HG02938 (cell line): ENCODE measurements around the gene TBXA2R.
"Not testable (repeated sequence)": the region's sequence is repeated elsewhere in the genome, so short reads cannot be mapped to it uniquely, and the experiment has no call there.

Experiments used
- ATAC-seq: cut with Tn5 transposase; IDR thresholded peaks from one replicate; pipeline ENCODE4 v1.9.1; 2021; ENCODE audit warnings: mild to moderate bottlenecking, moderate library complexity; ENCODE audit not compliant: unreplicated experiment

The TBXA2R gene

DNA sequence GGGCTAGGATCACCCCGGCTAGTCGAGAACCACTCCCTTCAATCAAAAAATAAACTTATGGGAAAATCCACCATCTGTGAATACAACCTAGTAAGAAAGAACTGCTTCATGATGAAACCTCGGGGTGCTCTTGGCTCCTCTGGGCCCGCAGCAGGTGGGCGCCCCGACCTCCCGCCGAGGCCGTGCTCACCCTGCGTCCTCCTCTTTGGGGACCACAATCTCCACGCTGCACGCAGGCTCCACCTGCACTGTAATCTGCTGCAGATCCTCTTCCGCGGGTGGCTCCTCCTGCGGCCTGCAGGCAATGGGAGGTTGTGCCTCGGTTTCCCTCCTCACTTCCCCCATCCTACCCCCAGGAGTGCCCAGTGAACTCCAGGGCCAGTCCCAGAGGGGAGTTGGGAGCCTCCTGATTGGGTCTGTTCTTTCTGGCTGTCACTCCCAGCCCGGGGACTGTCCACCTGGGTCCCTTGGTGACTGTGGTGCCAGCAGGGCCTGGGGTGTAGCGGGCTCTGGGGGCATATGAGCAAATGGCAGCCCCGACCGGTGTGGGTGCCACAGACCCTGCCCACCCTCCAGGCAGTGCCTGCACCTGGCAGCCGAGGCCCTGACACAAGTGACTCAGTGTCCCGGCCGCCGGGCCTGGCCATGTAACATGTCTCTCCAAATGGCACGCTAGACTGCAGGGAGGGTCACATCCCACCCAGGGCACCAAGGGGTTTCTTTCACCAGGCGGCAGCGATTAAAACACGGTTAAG is 35.0 kb upstream of the TBXA2R start:
- ATAC-seq: no peak

DNA sequence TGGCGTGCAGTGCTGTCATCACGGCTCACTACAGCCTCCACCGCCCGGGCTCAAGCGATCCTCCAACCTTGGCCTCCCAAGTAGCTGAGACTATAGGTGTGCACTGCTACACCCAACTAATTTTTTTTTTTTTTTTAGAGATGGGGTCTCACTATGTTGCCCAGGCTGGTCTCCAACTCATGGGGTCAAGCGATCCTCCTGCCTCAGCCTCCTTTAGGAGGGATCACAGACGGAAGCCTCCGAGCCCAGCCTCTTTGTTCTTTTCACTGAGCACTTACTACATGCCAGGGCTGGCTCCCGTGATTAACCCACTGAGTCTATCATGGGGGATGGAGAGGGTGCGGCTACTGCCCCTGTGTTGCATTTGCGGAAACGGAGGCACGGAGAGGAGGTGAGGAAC is 32.8 kb upstream of the TBXA2R start:
- ATAC-seq: no peak

DNA sequence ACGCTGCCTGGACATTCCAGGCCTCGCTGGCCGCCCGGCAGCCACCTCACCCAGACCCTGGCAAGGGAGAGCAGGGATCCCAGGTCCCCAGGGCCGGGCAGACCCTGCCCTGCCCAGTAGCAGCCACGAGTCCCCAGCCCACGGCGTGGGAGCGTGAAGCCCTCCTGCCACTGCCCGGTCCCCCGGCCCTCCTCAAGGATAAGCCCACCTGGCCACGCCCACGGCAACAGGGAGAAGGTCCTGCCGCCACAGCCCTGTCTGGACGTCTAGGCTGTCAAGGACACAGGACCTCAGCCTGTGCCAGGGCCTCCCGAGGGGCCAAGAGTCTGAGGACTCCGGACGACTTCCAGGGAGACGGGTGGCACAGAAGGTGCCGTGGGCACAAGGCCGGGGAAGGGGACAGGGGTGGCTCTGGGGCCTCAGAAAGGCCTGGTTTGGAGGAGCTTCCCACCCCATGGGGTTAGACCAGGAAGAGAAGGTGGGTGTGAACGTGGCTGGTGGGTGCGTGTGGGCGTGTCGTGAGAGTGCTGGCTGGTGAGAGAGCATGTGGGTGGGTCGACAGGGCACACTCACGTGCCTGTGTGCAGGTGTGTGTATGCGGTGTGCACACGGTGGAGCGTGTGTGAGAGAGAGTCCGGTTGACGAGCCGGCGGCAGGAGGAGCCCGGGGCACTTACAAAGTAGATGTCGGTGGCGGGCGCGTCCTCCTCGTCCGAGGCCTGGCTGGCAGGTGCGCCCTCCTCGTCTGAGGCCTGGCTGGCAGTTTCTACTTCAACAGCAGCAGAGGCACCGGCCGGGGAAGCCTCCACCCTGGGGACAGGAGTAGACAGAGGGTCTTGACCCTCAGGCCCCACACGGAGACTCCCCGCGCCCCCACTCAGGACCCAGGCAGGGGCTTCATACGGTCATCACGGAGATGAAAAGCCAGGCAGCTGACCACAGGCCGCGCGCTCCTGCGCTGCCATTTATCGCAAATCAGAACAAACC is 31.8 kb upstream of the TBXA2R start:
- ATAC-seq: no peak

DNA sequence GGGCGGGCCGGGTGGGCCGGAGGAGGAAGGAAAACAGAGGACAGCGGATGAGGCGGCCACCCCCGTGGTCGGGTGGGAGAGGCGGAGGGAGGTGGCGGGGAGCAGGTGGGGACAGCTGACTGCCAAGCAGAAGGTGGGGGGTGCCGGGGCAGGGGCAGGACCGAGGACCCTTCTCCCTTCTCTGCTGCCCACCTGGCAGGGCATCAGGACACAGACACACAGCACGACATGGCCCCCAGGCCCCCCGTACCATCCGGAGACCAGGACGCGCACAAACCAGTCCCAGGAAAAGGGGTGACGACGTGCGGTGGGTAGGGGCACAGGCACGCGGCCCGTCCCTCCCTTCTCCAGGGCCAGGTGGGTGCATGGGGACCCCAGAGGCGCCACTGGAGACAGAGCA is 30.9 kb upstream of the TBXA2R start:
- ATAC-seq: no peak

DNA sequence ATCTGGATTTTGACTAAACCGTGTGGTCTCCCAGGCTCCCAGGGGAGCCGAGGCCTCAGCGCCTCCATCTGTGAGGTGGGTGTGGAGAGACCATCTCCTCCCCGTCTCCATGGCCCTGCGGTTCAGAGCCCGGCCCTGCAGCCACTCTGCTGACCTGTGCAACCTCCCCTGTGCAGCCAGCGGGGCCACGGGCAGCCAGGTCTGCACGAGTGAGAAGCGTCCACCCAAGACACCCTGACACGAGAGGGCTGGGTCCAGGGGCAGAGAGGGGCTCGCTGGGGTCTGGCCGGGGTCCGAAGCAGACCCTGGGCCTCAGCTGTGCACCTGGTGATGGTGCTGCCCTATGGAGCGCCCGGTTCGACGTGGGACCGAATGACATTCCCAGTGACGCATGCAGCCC is 30.3 kb upstream of the TBXA2R start:
- ATAC-seq: no peak

DNA sequence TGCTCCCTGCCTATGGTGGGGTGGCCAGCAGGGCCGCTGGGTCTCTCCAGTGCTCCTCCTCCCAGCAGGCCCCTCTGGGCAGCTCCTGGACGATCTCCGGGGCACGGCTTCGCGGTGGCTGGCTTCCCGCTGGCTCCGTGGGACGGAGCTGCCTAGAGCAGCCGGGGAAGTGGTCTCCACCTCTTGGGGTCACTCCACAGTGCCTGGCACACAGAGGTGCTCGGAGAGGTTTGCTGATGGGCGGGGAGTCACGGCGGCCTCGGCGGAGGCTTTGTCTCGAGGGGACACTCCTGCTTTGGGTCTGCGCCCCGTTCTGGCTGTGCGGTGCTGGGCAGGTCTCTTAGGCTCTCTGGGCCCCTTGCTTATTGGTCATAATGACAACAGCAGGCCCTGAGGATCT is 29.8 kb upstream of the TBXA2R start:
- no peak for ATAC-seq

DNA sequence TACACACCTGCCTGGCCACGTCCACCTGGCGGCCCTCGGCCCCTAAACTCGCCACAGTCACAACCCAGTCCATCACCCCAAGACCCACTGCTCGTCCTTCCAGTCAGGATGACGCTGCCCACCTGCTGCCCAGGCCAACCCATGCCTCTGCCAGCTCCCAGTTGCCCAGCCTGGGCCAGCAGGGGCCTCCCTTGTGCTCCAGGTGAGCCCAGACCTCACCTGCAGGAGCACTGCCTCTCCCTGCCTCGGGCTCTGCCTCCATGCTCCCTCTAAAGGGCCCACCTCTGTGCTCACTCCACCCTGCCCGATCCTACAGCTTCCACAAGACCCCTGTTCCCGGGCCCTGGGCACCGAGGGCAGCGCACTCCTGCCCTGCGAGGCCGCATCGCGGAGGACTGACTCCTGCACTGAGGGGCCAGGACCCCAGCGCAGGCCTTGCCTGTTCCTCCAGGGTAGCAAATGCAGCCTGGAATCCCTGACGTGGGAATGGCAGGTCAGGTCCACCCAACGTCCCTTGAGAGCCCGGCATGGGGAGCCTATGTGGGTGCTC is 27.9 kb upstream of the TBXA2R start:
- no peak for ATAC-seq

DNA sequence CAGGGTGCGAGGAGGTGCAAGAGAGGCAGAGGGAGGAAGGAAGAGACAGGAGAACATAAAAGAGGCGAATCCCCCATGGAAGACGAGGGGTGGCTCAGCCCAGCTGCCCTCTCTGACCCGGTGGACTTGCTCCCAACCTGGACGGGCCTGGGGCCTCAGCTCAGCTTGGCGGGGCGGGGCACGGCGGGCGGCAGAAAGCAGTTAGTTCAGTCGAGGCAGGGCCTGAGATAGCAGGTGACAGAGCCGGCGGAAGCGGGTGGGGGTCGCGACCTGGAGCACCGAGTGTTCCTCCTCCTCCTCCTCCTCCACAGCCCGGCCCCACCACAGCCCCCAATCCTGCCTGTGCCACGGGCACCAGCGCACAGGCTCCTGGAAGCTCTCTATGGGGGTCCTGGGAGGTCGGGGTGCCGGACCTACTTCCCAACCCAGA is 26.9 kb upstream of the TBXA2R start:
- no peak for ATAC-seq

DNA sequence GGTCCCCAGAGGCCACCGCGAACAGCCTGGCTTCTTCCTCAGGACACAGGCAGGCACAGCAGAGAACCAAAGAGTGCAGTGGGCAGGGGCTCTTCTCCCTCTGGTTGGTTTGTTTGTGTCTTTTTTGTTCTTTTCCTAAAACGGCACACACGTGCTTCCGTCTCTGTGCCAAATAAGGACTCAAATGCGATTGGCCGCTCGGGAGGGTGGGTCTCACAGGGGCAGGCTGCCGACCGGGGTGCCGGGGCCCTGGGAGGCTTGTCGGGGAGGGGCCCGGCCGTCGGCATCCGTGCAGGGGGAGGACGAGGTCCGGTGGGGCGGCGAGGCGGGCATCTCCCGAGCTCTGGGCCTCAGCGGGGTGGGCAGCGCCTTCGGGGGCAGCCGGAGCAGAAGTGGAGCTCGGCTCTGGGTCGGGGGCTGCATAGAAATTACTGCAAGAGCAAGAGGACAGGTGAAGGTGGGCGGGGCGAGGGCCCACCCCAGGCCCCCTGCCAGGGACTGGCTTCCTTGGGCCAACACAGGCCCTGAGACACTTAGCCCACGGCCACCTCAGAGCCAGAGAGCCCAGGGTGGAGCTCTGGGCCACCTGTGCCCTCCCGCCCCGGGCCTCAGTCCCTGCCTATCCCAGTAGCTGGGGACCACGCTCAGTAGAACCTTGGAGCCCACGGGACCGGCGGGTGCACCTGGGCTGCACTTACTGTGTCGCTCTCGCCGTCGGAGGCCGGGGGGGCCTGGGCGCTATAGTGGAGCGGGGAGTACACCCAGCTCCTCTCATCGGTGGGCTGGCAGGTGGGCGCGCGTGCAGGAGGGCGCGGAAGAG is 26.3 kb upstream of the TBXA2R start:
- no peak for ATAC-seq

DNA sequence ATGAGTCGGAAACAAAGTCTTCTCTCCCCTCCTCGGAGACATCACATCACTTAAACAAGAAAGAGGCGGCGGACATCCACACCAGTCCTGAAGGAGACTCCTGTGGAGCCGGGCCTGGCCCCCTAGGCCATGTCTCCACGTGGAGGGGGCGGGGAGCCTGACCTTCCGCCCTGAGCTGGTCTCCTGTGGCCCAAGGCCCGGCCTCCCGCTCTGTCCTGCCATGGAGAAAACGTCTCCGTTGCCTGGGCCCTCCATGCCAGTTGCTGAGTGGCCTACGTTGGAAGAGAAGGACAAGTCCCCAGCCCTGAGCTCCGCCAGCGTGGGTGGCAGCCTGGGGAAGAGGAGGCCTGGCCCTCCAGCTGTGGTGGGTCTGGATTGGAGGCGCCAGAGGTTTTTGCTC is 25.4 kb upstream of the TBXA2R start:
- no peak for ATAC-seq

DNA sequence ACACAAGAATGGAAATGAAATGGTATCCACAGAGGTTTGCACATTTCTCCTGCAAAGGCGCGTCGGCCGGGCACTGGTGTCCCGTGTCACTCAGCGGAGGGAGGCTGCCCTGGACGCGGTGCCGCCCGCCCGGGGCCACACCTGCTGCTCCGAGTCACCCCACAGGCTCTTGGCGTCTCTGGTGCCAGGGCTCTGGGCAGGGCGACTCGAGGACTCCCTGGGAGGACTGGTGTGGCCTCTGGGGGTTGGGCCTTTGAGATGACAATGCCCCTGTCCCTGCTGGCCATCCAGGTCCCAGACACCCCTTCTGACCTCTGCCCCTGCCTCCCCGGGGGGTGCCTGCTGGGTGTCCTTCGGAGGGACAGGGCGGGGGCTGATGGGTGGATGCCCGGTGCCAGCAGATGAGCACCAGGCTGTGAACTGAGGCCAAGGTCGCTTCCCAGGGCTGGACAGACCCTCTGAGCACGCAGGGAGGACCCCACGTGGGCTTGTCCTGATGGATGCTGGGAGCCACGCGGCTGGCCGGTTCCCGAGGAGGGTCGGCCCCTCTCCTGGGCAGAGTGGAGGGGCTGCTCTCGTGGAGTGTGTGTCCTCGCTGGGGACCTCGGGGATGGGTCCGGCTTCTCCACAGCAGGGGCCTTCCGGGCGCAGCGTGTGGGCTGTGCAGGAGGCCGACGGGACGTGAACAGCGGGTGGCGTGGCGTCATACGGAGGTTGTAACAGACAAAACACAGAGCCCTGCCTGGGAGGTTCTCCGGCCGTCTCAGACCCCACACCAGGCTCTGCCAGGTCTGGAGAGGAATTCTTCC is 24.6 kb upstream of the TBXA2R start:
- no peak for ATAC-seq

DNA sequence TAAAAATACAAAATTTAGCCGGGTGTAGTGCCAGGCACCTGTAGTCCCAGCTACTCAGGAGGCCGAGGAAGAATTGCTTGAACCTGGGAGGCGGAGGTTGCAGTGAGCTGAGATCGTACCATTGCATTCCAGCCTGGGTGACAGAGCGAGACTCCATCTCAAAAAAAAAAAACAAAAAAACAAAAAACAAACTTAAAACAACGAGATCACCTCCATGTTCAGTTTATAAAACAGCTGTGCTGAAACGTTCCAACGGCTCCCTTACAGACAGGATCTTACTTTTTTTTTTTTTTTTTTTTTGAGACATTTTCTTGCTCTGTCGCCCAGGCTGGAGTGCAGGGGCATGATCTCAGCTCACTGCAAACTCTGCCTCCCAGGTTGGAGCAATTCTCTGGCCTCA is 22.1 kb upstream of the TBXA2R start:
- ATAC-seq: not testable (repeated sequence)

DNA sequence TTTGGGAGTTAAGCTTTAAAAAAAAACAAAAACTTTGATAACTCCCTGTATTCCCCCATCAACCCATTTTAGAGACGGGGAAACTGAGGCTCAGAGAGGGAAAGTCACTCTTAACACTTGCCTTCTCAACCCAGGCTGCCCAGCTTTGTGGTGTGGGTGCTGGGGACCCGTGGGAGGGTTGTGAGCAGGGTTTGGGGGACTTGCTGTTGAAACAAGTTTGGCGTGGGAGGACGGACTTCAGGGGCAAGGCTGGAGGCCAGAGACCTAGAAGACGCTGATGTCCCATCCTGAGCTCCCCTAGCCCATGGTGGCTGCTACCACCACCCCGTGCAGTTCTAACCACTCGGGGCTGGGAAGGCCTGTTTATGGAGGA is 20.7 kb upstream of the TBXA2R start:
- ATAC-seq: no peak

DNA sequence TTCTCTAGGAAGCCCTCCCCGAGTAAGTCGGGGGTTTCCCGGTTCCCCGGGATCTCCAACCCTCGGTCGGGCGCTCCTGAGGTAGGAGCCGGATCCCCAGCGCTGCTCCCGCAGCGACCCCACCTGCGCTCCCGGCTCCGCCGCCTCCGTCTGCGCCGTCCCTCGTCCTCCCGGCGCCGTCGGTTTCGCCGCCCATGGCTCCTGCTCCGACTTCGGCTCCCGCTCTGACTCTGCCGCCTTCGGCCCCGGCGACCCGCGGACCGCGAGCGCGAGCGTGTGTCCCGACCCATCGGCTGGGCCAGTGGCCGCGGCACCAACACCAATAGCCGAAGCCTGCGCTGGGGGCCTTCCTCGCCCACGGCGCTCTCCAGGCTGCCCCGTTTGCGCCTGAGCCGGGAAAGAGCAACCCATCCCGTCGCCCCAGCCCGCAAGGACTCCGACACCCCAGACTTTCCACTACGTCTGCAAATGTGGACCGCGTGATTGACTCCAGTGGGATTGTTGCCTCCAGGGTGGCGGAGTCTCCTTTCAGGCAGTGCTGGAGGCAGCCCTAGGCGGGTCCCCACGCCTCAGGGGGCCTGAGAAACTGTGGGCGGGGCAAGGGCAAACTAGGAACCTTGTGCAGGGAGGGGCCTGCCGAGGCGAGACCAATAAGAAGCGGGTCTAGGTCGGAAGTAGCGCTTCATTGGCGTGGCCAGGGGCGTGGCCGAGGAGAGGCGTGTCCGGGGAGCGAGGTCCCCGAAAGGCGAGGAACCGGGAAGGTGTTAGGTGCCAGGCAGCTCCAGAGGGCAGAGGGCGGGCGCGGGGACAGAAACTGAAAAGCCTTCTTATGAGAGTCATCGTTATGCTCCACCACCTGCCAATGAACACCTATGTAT is 20.0 kb upstream of the TBXA2R start, which contains the start of gene CACTIN:
Gene CACTIN (minus strand): TSS at position 318 of the 878 bp plus-strand sequence. CDS start 28 bp downstream, at position 290.
- ATAC-seq: peak; percentile 85

DNA sequence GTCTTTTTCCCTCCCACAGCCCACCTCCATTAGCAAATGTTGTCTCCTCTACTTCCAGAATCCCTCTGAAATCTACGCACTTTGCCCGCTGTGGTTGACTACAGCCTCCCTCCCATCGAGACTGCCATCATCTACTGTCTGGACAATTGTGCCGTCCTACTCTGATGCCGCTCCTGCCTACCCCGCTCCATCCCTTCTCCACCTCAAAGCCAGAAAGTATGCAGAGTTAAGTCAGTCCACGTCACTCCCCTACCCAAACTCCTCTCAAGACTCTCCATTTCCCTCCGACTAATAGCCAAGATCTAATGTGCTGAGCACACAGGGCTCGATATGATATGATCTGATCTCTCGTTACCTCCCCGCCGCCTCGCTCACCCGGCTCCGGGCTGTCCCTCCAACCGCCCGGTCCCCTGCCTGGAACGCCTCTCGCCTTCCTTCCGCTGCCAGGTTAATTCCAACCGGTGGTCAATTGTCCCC is 19.4 kb upstream of the TBXA2R start:
- peak; percentile 11 for ATAC-seq

DNA sequence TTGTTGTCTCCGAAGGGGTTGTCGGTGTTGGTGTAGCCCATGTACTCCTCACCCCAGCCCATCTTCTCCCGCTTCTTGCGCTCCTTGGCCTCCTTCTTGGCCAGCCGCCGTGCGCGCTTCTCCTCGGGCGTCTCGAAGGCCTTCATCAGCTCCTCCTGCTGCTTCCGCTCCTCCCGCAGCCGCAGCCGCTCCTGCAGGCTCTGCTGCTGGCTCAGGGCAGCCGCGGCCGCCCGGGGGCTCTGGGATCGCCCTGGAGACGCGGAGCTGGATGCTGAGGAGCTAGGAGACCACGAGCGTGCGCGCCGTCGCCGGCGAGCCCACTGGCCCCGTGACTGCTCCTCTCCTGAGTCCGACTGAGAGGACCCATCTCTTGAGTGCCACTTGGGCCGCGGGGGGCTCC is 17.0 kb upstream of the TBXA2R start:
- no peak for ATAC-seq

DNA sequence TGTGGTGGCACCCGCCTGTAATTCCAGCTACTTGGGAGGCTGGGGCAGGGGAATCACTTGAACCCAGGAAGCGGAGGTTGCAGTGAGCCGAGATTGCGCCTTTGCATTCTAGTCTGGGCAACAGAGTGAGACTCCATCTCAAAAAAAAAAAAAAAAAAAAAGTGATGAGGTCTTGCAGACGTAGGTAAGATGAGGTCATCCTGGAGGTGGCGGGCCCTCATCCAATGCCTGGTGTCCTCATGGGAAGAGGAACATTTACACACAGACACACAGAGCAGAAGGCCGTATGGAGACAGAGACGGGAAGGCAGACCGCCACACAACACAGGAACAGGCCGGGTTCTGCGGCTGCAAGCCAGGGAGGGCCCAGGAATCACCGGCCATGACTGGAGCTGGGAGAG is 15.5 kb upstream of the TBXA2R start:
- no peak for ATAC-seq

DNA sequence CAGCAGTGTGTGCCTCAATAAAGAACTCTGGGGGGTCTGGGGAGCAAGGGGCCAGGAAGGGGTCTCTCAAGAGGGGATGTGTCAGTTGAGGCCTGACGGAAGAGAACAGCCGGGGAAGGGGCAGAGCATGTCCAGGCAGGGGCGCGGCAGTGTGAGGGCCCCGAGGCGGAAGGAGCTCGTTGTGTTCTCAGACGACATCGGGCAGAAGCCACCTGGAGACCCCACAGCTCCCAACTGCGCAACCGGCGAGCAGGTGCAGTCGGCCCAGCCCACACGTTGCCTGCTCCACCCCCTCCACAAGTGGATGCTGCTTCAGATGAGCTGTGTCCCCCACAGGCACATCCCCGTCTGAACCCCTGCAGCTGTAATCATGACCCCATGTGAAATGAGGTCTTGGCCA is 15.0 kb upstream of the TBXA2R start:
- no peak for ATAC-seq
